ENCODE results near the gene IP6K2. TPM values are rescaled to one million over a fixed set of nuclear protein-coding genes. Genes with fewer than 3 reads are reported as not detected.

IP6K2 gene
- total RNA-seq, 2 donors from 2014 or later, result 104 to 127 TPM

GRCh38 chr3:48662145-48662752 is 54.8 kb downstream of the IP6K2 start:
- Histone ChIP-seq H3K36me3 (ENCODE audit: control insufficient read depth, insufficient read depth, low read length) (peaks cover 34% of the 10 kb centered on the region), H3K27me3 (ENCODE audit: control insufficient read depth, insufficient read depth, low read length, poor library complexity, severe bottlenecking) (no peaks in the 10 kb centered on the region), H3K4me3 (ENCODE audit: low read length) (peak overlapping the region; percentile 94), H3K9ac (ENCODE audit: extremely low read depth, low read length, poor library complexity, severe bottlenecking) (no peak overlapping the region), H3K9me3 (ENCODE audit: control insufficient read depth, low read length) (no peaks in the 10 kb centered on the region), H3K4me1 (ENCODE audit: control insufficient read depth, insufficient read depth, low read length) (no peaks in the 10 kb centered on the region), H3K27ac (ENCODE audit: low read depth, low read length) (peak overlapping the region; percentile 99)
- Mint-ChIP-seq H3K4me1 (peaks cover 10% of the 10 kb centered on the region), H3K27me3 (ENCODE audit: insufficient read depth) (peaks cover 22% of the 10 kb centered on the region), H3K4me3 (peak overlapping the region; percentile 80), H3K36me3 (ENCODE audit: low read depth) (peaks cover 28% of the 10 kb centered on the region), H3K9me3 (no peaks in the 10 kb centered on the region), H3K27ac (no peak overlapping the region)
- no peak for TF ChIP-seq CTCF (conservative IDR thresholded peaks at IDR 0.05)
- DNase-seq, result peak; percentile 63
- WGBS, 2 experiments (ENCODE audit: insufficient coverage in 1 of 2, insufficient read length in 1 of 2), result 2% methylated on average over 17 to 46 of the region's 46 CpGs

- Histone ChIP-seq H3K27ac (ENCODE audit: low read depth, low read length) (peak overlapping the region; percentile 45), H3K27me3 (ENCODE audit: control insufficient read depth, insufficient read depth, low read length, poor library complexity, severe bottlenecking) (no peaks in the 10 kb centered on the region), H3K9ac (ENCODE audit: extremely low read depth, low read length, poor library complexity, severe bottlenecking) (no peak overlapping the region), H3K36me3 (ENCODE audit: control insufficient read depth, insufficient read depth, low read length) (peaks cover 33% of the 10 kb centered on the region), H3K9me3 (ENCODE audit: control insufficient read depth, low read length) (no peaks in the 10 kb centered on the region), H3K4me1 (ENCODE audit: control insufficient read depth, insufficient read depth, low read length) (no peaks in the 10 kb centered on the region), H3K4me3 (ENCODE audit: low read length) (peak overlapping the region; percentile 94)
- TF ChIP-seq CTCF (conservative IDR thresholded peaks at IDR 0.05), result no peak
- WGBS, 2 experiments (ENCODE audit: insufficient coverage in 1 of 2, insufficient read length in 1 of 2), result 10% methylated on average over 56 to 67 of the region's 67 CpGs
- peak; percentile 95 for DNase-seq
- Mint-ChIP-seq H3K36me3 (ENCODE audit: low read depth) (peaks cover 28% of the 10 kb centered on the region), H3K27me3 (ENCODE audit: insufficient read depth) (peaks cover 26% of the 10 kb centered on the region), H3K4me3 (peak overlapping the region; percentile 80), H3K9me3 (no peaks in the 10 kb centered on the region), H3K27ac (no peak overlapping the region), H3K4me1 (peaks cover 10% of the 10 kb centered on the region)
Measured at GRCh38 chr3:48661501-48662144, 55.4 kb downstream of the IP6K2 start.

- Mint-ChIP-seq H3K4me1 (peaks cover 10% of the 10 kb centered on the region), H3K27me3 (ENCODE audit: insufficient read depth) (peaks cover 26% of the 10 kb centered on the region), H3K4me3 (peak overlapping the region; percentile 80), H3K9me3 (no peaks in the 10 kb centered on the region), H3K27ac (no peak overlapping the region), H3K36me3 (ENCODE audit: low read depth) (peaks cover 28% of the 10 kb centered on the region)
- Histone ChIP-seq H3K4me3 (ENCODE audit: low read length) (peak overlapping the region; percentile 94), H3K27me3 (ENCODE audit: control insufficient read depth, insufficient read depth, low read length, poor library complexity, severe bottlenecking) (no peaks in the 10 kb centered on the region), H3K9ac (ENCODE audit: extremely low read depth, low read length, poor library complexity, severe bottlenecking) (no peak overlapping the region), H3K36me3 (ENCODE audit: control insufficient read depth, insufficient read depth, low read length) (peaks cover 28% of the 10 kb centered on the region), H3K9me3 (ENCODE audit: control insufficient read depth, low read length) (no peaks in the 10 kb centered on the region), H3K4me1 (ENCODE audit: control insufficient read depth, insufficient read depth, low read length) (no peaks in the 10 kb centered on the region), H3K27ac (ENCODE audit: low read depth, low read length) (no peak overlapping the region)
- 95 to 97% methylated on average over 55 to 61 of the region's 61 CpGs for WGBS, 2 experiments (ENCODE audit: insufficient coverage in 1 of 2, insufficient read length in 1 of 2)
- no peak for DNase-seq
- TF ChIP-seq CTCF (conservative IDR thresholded peaks at IDR 0.05), result no peak
Measured at GRCh38 chr3:48660800-48661400, 56.1 kb downstream of the IP6K2 start.

Measured in endodermal cell (in vitro differentiated cells).